ENCODE results near the gene NOD2. TPM values are rescaled to one million over a fixed set of nuclear protein-coding genes. Genes with fewer than 3 reads are reported as not detected.

NOD2 gene
- total RNA-seq, 4 donors from 2014 or later, result 0.40 to 1.6 (median 0.68) TPM

DNA sequence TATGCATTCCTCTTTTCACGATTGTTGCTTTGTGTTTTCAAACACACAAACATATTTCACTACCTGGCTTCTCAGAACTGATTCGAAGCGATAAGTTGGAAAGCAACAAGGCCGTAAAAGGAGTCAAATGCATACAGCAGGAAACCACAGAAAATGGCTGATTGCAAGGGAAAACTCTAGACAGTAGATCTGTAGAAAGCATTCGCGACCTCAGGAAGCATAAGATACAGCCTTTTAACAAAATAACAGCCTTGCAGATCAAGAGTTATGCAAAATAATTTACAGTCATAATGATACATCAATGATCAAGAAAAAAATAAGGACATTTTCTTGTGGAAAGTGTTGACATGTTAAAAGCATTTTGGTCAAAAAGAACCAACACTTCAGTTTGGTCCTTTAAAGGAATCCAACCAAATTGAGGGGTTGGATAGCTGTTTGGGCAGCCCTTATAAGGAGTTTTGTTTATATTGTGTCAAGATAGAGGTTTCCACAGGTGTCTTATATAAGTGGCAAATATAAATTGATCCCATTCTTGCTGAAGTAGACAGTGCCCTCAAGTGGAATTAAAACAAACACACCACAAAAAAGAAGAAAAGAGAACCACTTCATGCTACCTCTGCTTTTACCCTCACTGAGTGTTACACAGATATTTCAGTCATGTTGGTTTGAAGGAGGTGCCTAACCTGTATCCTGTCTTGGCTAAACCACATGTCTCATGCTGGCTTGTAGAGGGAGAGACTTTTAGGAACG is 54.0 kb downstream of the NOD2 start:
- no peak for TF ChIP-seq POLR2A (IDR thresholded peaks at IDR 0.05)
- TF ChIP-seq, protein P1, sequence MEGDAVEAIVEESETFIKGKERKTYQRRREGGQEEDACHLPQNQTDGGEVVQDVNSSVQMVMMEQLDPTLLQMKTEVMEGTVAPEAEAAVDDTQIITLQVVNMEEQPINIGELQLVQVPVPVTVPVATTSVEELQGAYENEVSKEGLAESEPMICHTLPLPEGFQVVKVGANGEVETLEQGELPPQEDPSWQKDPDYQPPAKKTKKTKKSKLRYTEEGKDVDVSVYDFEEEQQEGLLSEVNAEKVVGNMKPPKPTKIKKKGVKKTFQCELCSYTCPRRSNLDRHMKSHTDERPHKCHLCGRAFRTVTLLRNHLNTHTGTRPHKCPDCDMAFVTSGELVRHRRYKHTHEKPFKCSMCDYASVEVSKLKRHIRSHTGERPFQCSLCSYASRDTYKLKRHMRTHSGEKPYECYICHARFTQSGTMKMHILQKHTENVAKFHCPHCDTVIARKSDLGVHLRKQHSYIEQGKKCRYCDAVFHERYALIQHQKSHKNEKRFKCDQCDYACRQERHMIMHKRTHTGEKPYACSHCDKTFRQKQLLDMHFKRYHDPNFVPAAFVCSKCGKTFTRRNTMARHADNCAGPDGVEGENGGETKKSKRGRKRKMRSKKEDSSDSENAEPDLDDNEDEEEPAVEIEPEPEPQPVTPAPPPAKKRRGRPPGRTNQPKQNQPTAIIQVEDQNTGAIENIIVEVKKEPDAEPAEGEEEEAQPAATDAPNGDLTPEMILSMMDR (IDR thresholded peaks at IDR 0.05), result peak in 3 of 6 experiments; percentile 18 to 23 (median 19)
- H3K27ac ChIP-seq, result no peak overlapping the region
- no peaks in the 10 kb centered on the region for H3K27me3 ChIP-seq
- DNase-seq, result no peak
- H3K9me3 ChIP-seq, result no peaks in the 10 kb centered on the region
- WGBS, 2 donors, result 76 to 80% methylated on average over 7 of the region's 7 CpGs
- no peaks in the 10 kb centered on the region for H3K36me3 ChIP-seq
- intact Hi-C loops (cut with DNase I), result no loop called here
- peaks cover 38 to 46% of the 10 kb centered on the region in 2 donors for H3K4me1 ChIP-seq
- no peak overlapping the region for H3K4me3 ChIP-seq (replicated peaks in 1 of 3)

GRCh38 chr16:50751528-50751927 is 58.1 kb downstream of the NOD2 start:
- Histone ChIP-seq H3K36me3 (peaks cover 7 to 14% of the 10 kb centered on the region in 2 donors), H3K4me1 (peaks cover 10 to 13% of the 10 kb centered on the region in 2 donors), H3K9me3 (no peaks in the 10 kb centered on the region), H3K27ac (no peak overlapping the region), H3K27me3 (no peaks in the 10 kb centered on the region), H3K4me3 (replicated peaks in 1 of 3) (no peak overlapping the region)
- DNase-seq, result no peak
- 75 to 78% methylated on average over 6 of the region's 6 CpGs for WGBS, 2 donors
- intact Hi-C loops (cut with DNase I), result no loop called here
- TF ChIP-seq, protein P1 (IDR thresholded peaks at IDR 0.05), result no peak
- no peak for TF ChIP-seq POLR2A (IDR thresholded peaks at IDR 0.05)

DNA sequence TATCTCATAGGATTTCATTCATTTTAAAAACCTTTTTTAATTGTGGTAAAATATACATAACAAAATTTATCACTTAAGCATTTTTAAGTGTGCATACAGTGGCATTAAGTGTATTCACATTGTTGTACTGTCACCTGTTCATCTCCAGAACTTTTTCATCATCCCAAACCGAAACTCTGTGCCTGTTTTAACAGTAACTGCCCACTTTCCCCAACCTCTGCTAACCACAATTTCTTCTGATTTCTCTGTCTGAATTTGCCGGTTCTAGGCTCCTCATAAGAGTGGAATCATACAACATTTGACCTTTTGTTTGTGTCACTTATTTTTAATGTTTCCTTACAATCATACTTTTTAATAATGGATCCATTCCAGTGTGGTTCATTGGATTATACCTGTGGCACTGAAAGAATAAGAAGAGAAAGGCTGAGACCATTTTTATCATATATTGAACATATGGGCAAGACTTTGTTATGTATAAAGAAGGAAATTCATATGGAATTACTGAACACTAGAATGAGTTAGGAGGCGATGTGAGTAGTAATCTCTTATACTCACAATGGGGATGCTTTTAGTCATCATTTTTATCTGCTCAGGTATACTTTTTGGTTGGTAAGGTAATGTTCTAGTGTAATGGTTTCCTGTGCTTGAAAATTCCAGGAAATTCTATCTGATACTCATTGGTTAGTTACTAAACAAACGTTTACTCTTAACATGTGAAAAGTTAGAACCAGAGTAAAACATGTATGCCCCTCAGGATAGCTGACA is 59.2 kb downstream of the NOD2 start:
- intact Hi-C loops (cut with DNase I), result no loop called here
- Histone ChIP-seq H3K36me3 (peaks cover 7 to 14% of the 10 kb centered on the region in 2 donors), H3K27me3 (no peaks in the 10 kb centered on the region), H3K27ac (no peak overlapping the region), H3K9me3 (no peaks in the 10 kb centered on the region), H3K4me1 (peaks cover 4 to 7% of the 10 kb centered on the region in 2 donors), H3K4me3 (replicated peaks in 1 of 3) (no peak overlapping the region)
- no peak for DNase-seq
- 84 to 90% methylated on average over 4 of the region's 4 CpGs for WGBS, 2 donors
- TF ChIP-seq, protein P1 (IDR thresholded peaks at IDR 0.05), result no peak
- TF ChIP-seq POLR2A (IDR thresholded peaks at IDR 0.05), result no peak

DNA sequence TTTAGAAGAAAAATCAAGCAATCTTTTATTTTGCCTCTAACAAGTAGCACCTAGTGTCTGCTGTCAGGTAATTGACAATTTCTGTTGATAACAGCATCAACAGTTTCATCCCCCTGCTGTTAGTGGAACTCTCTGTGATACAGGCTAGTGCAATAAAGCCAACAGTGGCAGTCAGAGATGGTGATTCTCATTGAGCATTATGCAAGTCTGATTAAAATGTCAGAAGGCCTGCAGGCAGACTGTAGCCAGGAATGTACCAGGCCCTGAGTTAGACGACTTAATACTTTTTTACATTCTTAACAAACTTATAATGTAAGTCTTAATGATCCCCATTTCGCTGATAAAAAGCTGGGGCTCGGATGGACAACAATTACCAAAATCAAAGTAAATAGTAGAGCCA is 63.1 kb downstream of the NOD2 start:
- WGBS, 2 donors, result 82 to 85% methylated on average over 3 of the region's 3 CpGs
- Histone ChIP-seq H3K9me3 (no peaks in the 10 kb centered on the region), H3K27me3 (no peaks in the 10 kb centered on the region), H3K36me3 (peaks cover 7 to 14% of the 10 kb centered on the region in 2 donors), H3K27ac (no peak overlapping the region), H3K4me3 (replicated peaks in 1 of 3) (no peak overlapping the region), H3K4me1 (no peaks in the 10 kb centered on the region)
- TF ChIP-seq POLR2A (IDR thresholded peaks at IDR 0.05), result no peak
- TF ChIP-seq, protein P1 (IDR thresholded peaks at IDR 0.05), result no peak
- intact Hi-C loops (cut with DNase I), result no loop called here
- no peak for DNase-seq

- WGBS, 2 donors, result 72 to 86% methylated on average over 1 of the region's 1 CpG
- no peak for DNase-seq
- H3K36me3 ChIP-seq, result peaks cover 0 to 2% of the 10 kb centered on the region in 2 donors
- H3K9me3 ChIP-seq, result no peaks in the 10 kb centered on the region
- H3K27me3 ChIP-seq, result no peaks in the 10 kb centered on the region
- no peak overlapping the region for H3K4me3 ChIP-seq (replicated peaks in 1 of 3)
- no peak for TF ChIP-seq POLR2A (IDR thresholded peaks at IDR 0.05)
- TF ChIP-seq, protein P1 (IDR thresholded peaks at IDR 0.05), result no peak
- no peak overlapping the region for H3K27ac ChIP-seq
- H3K4me1 ChIP-seq, result no peaks in the 10 kb centered on the region
- intact Hi-C loops (cut with DNase I), result no loop called here
Observed at GRCh38 chr16:50761267-50761666, 67.9 kb downstream of the NOD2 start.

All from thyroid gland (tissue), 4 donors.